AG04450 (cell line): Measurements from ENCODE around the gene SDE2. TPM values are rescaled to one million over a fixed set of nuclear protein-coding genes. Genes with fewer than 3 reads are reported as not detected.
"Not testable (repeated sequence)": the region's sequence is repeated elsewhere in the genome, so short reads cannot be mapped to it uniquely, and the experiment has no call there.

Experiments
- CTCF ChIA-PET: fragments of 300-600, 350-600 bp; formaldehyde crosslinking; extraction: SDS; loops from one replicate; lab custom pipeline; 2022; ENCODE audit warnings: antibody characterized with exemption, inconsistent platforms; lab: Charles Lee
- POLR2A ChIA-PET: fragments of 350-600 bp; formaldehyde crosslinking; extraction: SDS; loops from one replicate; lab custom pipeline; 2021; ENCODE audit warnings: antibody characterized with exemption, inconsistent platforms; lab: Yijun Ruan, JAX
- DNase-seq: peaks from one replicate; pipeline ENCODE4 v3.0.0-alpha.2; 2011; ENCODE audit warnings: low read depth, low spot score
- H3K27ac ChIP-seq: one replicate; pipeline ENCODE4 v1.5.1; 2012; ENCODE audit warnings: low read depth, low read length, control low read depth
- H3K27me3 ChIP-seq: one replicate; pipeline ENCODE4 v1.6.0; 2012; ENCODE audit warnings: low read length; ENCODE audit not compliant: control insufficient read depth, insufficient read depth
- H3K4me3 ChIP-seq: 2 replicates; pipeline ENCODE4 v1.5.1; 2011; ENCODE audit warnings: mild to moderate bottlenecking, low read depth, low read length, control low read depth
- H3K9me3 ChIP-seq: 2 replicates; pipeline ENCODE4 v1.5.1; 2012; ENCODE audit warnings: low read length; ENCODE audit not compliant: control insufficient read depth, insufficient read depth
- CTCF ChIP-seq: IDR thresholded peaks from 2 replicates; pipeline ENCODE4 v1.5.1; 2011; ENCODE audit warnings: low read depth, low read length, control low read depth, inconsistent platforms
- polyA plus RNA-seq: library from polyadenylated mRNA; depleted of rRNA; stranded (reverse); fragments of >200 nt; gene quantifications from 2 replicates; pipeline ENCODE4 v1.2.3, GENCODE V29; 2011

SDE2 gene
- polyA plus RNA-seq, 1 experiment = 15.9 TPM

- no peaks in the 10 kb centered on the region for H3K9me3 ChIP-seq
- TF ChIP-seq CTCF = no peak
- H3K27me3 ChIP-seq = peaks cover 13% of the 10 kb centered on the region
- no peak for DNase-seq
- ChIA-PET POLR2A (no interaction called here), CTCF (interaction anchor here (1.0 to 1.1 kb wide), 2 partner anchors 22 to 47 kb away, joined by 4 read pairs; no protein-coding TSS in a partner anchor)
- H3K4me3 ChIP-seq = no peak overlapping the region
- no peak overlapping the region for H3K27ac ChIP-seq
Measured at GRCh38 chr1:226009650-226010044, 10.5 kb upstream of the SDE2 start.

- H3K27ac ChIP-seq, H3K27me3 ChIP-seq, DNase-seq, POLR2A ChIA-PET, H3K4me3 ChIP-seq, H3K9me3 ChIP-seq, CTCF ChIA-PET: not testable (repeated sequence)
Measured at GRCh38 chr1:226007126-226007892, 8.2 kb upstream of the SDE2 start.

- ChIA-PET CTCF (no interaction called here), POLR2A (no interaction called here)
- no peak for DNase-seq
- peaks cover 5% of the 10 kb centered on the region for H3K27me3 ChIP-seq
- H3K27ac ChIP-seq = no peak overlapping the region
- H3K9me3 ChIP-seq = no peaks in the 10 kb centered on the region
- H3K4me3 ChIP-seq = no peak overlapping the region
- no peak for TF ChIP-seq CTCF
Measured at GRCh38 chr1:226006686-226007085, 7.5 kb upstream of the SDE2 start.

- DNase-seq = no peak
- no peak for TF ChIP-seq CTCF
- ChIA-PET POLR2A (no interaction called here), CTCF (interaction anchor here (0.8 kb wide), 1 partner anchor 17 kb away, joined by 3 read pairs; no protein-coding TSS in a partner anchor)
- H3K27me3 ChIP-seq = peaks cover 2% of the 10 kb centered on the region
- no peaks in the 10 kb centered on the region for H3K9me3 ChIP-seq
- H3K4me3 ChIP-seq = no peak overlapping the region
- no peak overlapping the region for H3K27ac ChIP-seq
Measured at GRCh38 chr1:226004396-226004795, 5.3 kb upstream of the SDE2 start.

- ChIA-PET POLR2A (no interaction called here), CTCF (no interaction called here)
- H3K27ac ChIP-seq = no peak overlapping the region
- H3K27me3 ChIP-seq = peaks cover 2% of the 10 kb centered on the region
- no peak overlapping the region for H3K4me3 ChIP-seq
- no peaks in the 10 kb centered on the region for H3K9me3 ChIP-seq
- DNase-seq = no peak
- no peak for TF ChIP-seq CTCF
Measured at GRCh38 chr1:226003502-226004170, 4.5 kb upstream of the SDE2 start.
